GM21723 (cell line): Measurements from ENCODE around the gene ARHGAP15.

Experiments used
- ATAC-seq: cut with Tn5 transposase; IDR thresholded peaks from one replicate; pipeline ENCODE4 v1.9.1; 2021; ENCODE audit warnings: mild to moderate bottlenecking, moderate library complexity; ENCODE audit not compliant: unreplicated experiment

The ARHGAP15 gene

DNA sequence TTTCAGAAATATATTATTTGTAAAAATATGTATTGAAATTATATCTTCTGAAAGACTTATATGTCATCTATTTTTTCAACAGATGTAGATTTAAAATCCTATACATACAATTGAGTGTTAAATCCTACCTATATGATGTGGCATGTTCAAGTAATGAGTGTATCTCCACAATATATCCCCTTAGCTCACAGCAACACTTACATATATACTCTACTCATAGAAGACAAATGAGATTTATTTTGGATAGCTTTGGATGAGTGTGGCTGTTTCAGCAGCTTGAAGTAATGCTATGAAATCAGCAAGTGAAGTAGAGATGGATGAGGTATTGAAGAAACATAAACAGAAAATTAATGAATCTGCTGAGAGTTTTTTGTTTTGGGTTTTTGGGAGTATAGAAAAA, 263.1 kb downstream of the ARHGAP15 start:
- ATAC-seq = no peak

DNA sequence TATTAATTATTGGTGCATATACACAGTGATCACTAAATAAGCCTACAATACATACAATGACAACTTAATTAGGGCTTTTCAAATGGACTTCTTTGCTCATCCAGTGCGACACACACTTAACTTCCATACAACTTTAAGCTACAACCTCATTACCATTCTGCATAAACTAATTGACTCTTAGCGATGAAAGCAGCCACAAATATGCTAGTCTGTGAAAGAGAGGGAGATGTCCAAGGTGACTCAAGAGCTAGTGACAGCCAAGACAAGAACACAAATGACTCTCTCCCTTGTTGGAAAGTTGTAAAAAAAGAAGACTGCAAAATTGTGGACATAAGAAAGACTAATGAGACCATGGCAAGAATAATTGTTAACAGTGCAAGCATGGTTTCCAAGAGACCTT, 264.8 kb downstream of the ARHGAP15 start:
- no peak for ATAC-seq

GRCh38 chr2:143397884-143398614, 268.8 kb downstream of the ARHGAP15 start:
- ATAC-seq = peak; percentile 79

DNA sequence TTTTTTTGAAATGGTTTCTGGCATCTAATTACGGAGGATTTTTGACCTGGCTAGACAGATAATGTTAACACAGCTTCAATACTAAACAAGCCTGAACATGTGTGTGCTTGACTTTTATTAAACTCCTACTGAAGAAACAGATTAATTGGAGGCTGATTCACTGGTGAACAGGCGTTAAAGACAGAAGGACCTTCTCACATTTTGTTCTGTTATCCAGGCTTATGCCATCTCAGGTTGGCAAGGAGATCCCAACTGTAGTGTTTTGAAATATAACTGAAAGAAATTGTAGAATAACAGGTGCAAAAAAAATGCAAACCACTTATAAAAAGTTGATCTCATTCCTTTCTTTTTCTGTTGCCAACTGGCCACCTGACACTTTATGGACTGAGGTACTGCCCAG, 269.6 kb downstream of the ARHGAP15 start:
- ATAC-seq = no peak

- no peak for ATAC-seq
Measured at GRCh38 chr2:143399631-143400069, 270.4 kb downstream of the ARHGAP15 start.

GRCh38 chr2:143401861-143402260, 272.6 kb downstream of the ARHGAP15 start:
- ATAC-seq = no peak

DNA sequence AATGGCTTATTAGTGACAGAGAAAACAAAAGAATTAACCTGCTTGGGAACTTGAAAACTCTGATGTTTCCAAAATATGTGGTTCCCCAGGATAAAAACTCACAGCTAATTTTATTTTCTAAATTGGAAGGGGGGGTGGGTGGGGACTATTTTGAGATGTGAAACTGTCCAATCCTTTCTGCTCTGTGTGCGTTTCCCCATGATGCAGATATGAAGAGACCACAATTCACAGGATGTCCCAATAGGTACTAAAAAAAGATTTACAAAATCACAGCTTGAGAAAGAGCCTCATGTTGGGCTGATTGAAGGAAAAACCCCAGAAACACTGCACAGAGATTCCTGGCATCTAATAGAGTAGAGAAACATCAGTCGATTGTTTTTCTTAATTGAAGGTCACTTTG, 273.2 kb downstream of the ARHGAP15 start:
- no peak for ATAC-seq

GRCh38 chr2:143410082-143410897, 281.1 kb downstream of the ARHGAP15 start:
- ATAC-seq = no peak

DNA sequence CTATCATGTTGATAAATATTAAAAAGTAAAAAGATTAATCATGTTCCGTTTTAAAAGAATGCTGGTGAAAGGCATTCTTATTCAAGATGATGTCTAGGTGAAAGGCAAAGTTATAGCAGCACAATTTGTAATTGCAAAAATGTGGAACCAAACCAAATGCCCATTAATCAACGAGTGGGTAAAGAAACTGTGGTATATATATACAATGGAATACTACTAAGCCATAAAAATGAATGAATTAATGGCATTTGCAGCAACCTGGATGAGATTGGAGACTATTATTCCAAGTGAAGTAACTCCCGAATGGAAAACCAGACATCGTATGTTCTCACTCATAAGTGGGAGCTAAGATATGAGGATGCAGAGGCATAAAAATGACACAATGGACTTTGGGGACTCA, 286.4 kb downstream of the ARHGAP15 start:
- no peak for ATAC-seq

DNA sequence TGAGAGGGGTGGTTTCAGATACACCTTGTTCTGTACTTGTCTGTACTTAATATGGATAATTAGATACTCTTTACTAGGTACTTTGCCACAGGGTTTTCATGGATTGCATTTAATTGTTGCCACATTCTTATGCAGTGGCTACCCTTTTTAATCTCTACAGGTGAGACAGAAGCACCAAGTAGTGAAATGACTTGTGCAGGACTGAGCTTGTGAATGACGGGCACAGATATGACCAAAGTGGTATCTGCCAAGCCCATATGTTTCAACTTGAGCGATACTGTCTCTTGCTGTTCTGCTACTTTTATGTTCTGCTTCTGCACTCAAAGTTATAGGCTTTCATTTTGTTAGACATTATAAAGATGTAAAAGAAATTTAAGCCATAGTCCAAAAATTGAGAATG, 288.2 kb downstream of the ARHGAP15 start:
- ATAC-seq = no peak

DNA sequence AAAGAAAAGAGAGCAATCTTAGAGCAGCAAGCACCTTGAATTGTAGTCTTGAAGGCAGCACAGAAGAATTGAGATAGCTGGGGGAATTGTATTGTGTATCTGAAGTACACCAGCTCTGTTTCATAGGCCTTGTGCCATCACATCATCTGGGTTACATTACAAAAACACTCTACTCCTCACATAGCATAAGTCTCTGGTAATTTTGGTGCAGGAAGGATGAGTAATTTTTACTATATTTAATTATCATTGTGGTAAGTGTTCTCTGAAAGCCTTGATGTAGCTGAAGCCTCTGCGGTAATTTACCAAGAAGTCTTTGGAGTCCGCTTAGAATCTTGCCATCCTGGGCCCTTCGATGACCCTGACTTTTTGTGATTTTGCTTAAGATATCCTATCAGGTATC, 291.1 kb downstream of the ARHGAP15 start:
- ATAC-seq = no peak

GRCh38 chr2:143422681-143423080, 293.5 kb downstream of the ARHGAP15 start:
- peak; percentile 75 for ATAC-seq

GRCh38 chr2:143425896-143426295, 296.7 kb downstream of the ARHGAP15 start:
- ATAC-seq = no peak

- ATAC-seq = no peak
Measured at GRCh38 chr2:143426296-143426695, 297.1 kb downstream of the ARHGAP15 start.

DNA sequence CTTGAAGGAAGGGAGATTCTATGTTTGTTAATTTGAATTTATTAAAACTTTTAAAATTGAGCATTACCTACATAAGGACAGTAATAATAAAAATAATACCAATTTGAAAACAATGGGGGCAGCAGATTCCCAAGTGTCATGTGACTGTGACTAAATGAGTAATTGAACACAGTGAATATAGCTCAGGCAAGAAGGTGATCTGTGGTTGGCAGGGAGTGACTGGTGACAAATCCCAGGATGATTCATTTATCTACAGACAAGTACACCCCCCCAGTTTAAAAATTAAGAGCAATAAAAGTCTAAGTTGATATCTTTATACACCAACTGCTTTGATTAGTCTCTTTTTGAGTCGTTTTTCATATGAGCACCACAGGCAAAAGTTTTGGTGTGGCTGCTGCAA, 299.5 kb downstream of the ARHGAP15 start:
- no peak for ATAC-seq

DNA sequence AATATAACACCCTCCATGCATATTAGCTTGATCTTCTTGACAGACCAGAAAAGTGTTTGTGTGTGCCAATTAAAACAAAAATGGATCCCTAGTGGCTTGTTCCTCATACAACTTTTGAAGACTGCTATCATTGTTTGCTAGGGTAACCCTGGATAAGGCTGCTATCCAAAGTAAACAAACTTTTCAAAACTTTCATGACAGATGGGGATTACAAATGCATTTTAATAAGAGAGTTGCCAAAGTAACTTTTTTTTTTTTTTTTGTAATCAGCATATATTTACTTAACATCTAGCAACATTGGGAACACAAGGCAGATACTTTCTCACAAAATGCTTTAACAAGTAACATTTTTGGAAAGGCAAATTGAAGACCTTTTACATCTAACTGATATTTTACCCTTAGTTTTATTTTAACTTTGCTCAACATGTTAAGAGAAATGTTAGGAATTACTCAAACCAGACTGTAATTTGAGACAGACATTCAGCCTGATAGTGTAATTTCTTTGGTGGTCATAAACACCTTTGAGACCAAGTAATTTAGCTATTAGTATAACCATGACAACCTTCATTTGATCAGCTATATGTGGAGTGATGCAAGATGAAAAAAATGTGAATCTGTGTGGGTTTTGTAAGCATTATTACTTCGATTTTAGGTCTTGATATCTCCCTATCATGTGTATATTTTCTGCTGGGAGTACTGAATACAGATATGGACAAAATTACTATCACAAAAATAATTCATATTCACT, 300.9 kb downstream of the ARHGAP15 start:
- ATAC-seq = no peak

DNA sequence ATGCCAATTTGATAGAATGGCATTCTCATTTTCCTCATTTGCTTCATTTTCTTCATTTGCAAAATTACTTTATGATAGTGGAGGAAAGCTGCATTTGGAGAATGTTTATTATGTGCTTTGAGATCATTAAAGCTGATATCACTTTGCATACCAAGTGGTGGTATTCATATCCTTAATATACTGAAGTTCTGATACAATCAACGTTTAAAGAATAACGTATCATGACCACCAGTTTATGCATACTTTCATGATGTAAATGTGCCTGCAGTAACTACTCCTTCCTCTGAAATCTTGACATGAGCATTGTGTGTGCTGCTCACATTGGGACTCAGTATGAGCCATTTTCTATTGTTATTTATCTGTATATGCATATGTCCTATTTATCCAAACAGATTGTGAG, 302.1 kb downstream of the ARHGAP15 start:
- ATAC-seq = no peak

DNA sequence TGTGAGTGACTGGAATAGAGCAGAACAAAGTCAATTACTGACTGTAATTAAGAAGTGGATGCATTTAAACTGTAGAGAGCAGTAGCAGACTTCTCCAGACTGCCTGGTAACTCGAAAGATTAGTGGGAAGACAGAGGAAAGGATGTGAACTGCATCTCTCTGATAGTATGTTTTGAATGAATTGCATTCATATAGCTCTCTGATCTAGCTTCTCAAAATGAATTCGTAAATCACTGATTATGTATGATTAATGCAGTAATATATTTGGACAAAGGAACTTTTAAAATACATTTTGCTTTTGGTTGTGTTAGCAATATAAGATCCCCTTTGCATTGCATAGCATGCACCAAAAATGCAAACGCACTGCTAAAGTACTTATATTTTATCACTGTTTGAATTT, 304.0 kb downstream of the ARHGAP15 start:
- ATAC-seq = no peak

DNA sequence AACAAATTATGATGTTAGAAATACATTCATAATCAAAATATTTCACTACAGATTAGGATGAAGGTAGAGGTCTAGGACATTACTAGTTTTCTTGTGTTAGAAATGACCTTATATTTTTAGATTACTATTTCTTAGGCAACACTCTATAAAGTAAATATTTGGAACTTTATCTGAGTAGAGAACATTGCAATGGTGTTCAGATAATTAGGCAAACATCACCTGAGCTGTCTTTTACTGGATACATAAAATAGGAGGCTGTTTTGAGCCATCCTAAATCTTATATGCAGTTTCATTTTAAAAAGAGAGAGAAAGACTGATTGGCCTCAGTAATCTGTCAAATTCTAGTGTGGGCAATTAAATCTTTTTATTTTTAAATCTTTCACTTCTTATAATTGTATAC, 304.6 kb downstream of the ARHGAP15 start:
- no peak for ATAC-seq

DNA sequence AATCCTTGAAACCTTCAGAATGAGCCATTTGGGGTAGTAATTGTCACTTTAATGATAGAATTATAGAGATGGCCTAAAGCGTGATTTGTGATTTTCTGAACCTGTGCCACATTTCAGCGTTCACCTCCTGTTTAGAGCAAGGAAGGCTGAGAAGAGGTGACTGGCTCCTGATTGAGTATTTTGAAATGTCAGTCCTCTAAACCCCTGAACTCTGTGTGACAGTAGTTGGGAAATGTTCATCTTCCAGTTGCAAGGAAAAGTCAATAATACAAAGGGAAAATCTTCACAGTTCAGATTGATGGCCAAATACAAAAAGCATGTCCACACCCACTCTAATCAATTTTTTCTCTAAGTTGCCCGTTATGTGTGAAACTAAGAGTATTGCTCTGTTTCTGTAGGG, 305.2 kb downstream of the ARHGAP15 start:
- ATAC-seq = no peak

GRCh38 chr2:143435131-143435530, 305.9 kb downstream of the ARHGAP15 start:
- ATAC-seq = no peak

DNA sequence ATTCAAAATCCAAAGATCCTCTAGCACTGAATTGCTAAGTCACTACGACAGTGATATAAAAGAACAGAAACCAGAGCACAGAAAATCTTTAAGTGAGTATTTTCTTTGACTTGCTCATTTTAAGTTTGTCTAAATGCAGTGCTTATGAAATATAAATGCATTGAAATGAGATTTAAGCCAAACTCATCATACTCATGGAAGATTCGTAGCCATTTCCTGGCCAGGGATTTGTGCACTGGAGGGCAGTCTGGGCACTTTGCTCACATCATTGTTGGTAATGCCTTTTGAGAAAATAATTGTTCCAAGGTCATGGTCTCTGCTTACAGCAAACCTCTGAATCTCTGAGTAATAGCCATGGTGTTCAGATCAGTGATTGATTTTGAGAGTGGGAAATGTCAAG, 307.7 kb downstream of the ARHGAP15 start:
- no peak for ATAC-seq
